Body of pancreas (tissue), 4 donors: Measurements from ENCODE around the gene C11orf52.

Source experiments
- POLR2A ChIP-seq, 3 donors: fragments of 450-650 bp; IDR thresholded peaks; one replicate each; pipeline ENCODE4 v1.6.1; 2016; ENCODE audit warnings: antibody characterized with exemption in 3 of 3, mild to moderate bottlenecking in 2 of 3
- TF ChIP-seq, protein P1 (sequence below), 7 experiments: fragments of 450-650 bp in 4 of 7; fragments of 200-600 bp in 3 of 7; sonication (generic) in 3 of 7; IDR thresholded peaks; one replicate each; pipeline ENCODE4 v1.5.1; 2016 to 2019; ENCODE audit warnings: antibody characterized with exemption in 7 of 7

DNA sequence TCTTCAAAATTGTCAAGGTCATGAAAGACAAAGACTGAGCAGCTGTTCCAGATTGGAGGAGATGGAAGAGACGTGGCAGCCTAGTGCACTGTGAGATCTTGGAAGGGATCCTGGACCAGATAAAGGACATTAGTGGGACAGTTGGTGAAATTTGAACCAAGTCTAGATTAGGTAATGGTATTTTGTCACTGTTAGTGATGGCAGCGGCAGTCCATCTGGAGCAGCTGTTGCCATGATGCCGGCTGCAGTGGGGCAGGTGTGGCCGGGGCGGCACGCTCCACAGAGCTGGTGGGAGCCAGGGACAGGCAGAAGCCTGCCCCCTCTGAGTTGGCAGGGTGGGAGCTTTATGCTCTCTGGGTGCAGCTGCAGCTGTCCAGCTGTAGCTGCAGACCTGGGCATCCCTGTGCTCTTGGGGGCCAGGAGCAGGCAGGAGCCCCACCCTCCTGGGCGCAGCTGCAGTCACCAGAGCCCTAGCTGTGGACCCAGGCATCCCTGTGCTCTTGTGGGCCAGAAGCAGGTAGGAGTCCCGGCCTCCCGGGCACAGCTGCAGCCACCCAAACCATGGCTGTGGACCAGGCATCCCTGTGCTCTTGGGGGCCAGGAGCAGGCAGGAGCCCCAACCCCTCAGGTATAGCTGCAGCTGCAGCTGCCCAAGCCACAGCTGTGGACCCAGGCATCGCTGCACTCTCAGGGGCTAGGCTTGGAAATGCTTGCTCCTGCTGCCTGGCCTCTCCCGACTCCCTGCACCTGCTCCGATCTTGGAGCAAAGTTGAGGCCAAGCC lies 39.1 kb downstream of the C11orf52 start:
- TF ChIP-seq, protein P1, sequence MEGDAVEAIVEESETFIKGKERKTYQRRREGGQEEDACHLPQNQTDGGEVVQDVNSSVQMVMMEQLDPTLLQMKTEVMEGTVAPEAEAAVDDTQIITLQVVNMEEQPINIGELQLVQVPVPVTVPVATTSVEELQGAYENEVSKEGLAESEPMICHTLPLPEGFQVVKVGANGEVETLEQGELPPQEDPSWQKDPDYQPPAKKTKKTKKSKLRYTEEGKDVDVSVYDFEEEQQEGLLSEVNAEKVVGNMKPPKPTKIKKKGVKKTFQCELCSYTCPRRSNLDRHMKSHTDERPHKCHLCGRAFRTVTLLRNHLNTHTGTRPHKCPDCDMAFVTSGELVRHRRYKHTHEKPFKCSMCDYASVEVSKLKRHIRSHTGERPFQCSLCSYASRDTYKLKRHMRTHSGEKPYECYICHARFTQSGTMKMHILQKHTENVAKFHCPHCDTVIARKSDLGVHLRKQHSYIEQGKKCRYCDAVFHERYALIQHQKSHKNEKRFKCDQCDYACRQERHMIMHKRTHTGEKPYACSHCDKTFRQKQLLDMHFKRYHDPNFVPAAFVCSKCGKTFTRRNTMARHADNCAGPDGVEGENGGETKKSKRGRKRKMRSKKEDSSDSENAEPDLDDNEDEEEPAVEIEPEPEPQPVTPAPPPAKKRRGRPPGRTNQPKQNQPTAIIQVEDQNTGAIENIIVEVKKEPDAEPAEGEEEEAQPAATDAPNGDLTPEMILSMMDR (IDR thresholded peaks at IDR 0.05) = no peak
- TF ChIP-seq POLR2A (IDR thresholded peaks at IDR 0.05) = no peak
